Brain pericyte (primary cell): ENCODE measurements around the gene MEIKIN.

ENCODE experiments used
- DNase-seq: peaks from one replicate; pipeline ENCODE4 v3.0.0-alpha.2; 2012; ENCODE audit warnings: low read depth, low spot score

The MEIKIN gene

GRCh38 chr5:131945551-131946168 lies at the start of gene MEIKIN:
MEIKIN (minus strand) TSS chr5:131945663; CDS start chr5:131945505, 158 bp downstream.
- DNase-seq = no peak

- DNase-seq = no peak
Observed at GRCh38 chr5:131994533-131995226, 49.2 kb upstream of the MEIKIN start.

GRCh38 chr5:131994090-131994489 lies 48.6 kb upstream of the MEIKIN start:
- DNase-seq = no peak

- no peak for DNase-seq
Observed at GRCh38 chr5:131993676-131994075, 48.2 kb upstream of the MEIKIN start.

- DNase-seq = no peak
Observed at GRCh38 chr5:131992370-131992769, 46.9 kb upstream of the MEIKIN start.

- no peak for DNase-seq
Observed at GRCh38 chr5:131991593-131992324, 46.3 kb upstream of the MEIKIN start.

GRCh38 chr5:131990716-131991115 lies 45.3 kb upstream of the MEIKIN start:
- DNase-seq = no peak

GRCh38 chr5:131988601-131989000 lies 43.1 kb upstream of the MEIKIN start:
- no peak for DNase-seq

GRCh38 chr5:131987251-131987650 lies 41.8 kb upstream of the MEIKIN start:
- no peak for DNase-seq

- no peak for DNase-seq
Observed at GRCh38 chr5:131986161-131986912, 40.9 kb upstream of the MEIKIN start.

- DNase-seq = no peak
Observed at GRCh38 chr5:131984956-131985665, 39.6 kb upstream of the MEIKIN start.

- DNase-seq = no peak
Observed at GRCh38 chr5:131983244-131983771, 37.8 kb upstream of the MEIKIN start.

- DNase-seq = no peak
Observed at GRCh38 chr5:131981516-131981915, 36.1 kb upstream of the MEIKIN start.

GRCh38 chr5:131980696-131981095 lies 35.2 kb upstream of the MEIKIN start:
- no peak for DNase-seq

GRCh38 chr5:131979816-131980215 lies 34.4 kb upstream of the MEIKIN start:
- DNase-seq = no peak

GRCh38 chr5:131977212-131977604 lies 31.7 kb upstream of the MEIKIN start:
- DNase-seq = no peak

- no peak for DNase-seq
Observed at GRCh38 chr5:131976414-131977211, 31.1 kb upstream of the MEIKIN start.

- DNase-seq = no peak
Observed at GRCh38 chr5:131974956-131975726, 29.7 kb upstream of the MEIKIN start.

- no peak for DNase-seq
Observed at GRCh38 chr5:131974622-131974955, 29.1 kb upstream of the MEIKIN start.

- DNase-seq = no peak
Observed at GRCh38 chr5:131974016-131974415, 28.6 kb upstream of the MEIKIN start.
